ENCODE data around the gene MTMR11. TPM values are rescaled to one million over a fixed set of nuclear protein-coding genes. Genes with fewer than 3 reads are reported as not detected.

The MTMR11 gene
- total RNA-seq, 1 experiment from 2014 or later: 7.1 TPM

GRCh38 chr1:149967041-149967440 lies 30.4 kb upstream of the MTMR11 start (continued):
- TF ChIP-seq ZNF425 (CRISPR knock-in tag; conservative IDR thresholded peaks at IDR 0.05): no peak
- TF ChIP-seq MAX (CRISPR knock-in tag; IDR thresholded peaks at IDR 0.05): no peak
- TF ChIP-seq, protein P1, sequence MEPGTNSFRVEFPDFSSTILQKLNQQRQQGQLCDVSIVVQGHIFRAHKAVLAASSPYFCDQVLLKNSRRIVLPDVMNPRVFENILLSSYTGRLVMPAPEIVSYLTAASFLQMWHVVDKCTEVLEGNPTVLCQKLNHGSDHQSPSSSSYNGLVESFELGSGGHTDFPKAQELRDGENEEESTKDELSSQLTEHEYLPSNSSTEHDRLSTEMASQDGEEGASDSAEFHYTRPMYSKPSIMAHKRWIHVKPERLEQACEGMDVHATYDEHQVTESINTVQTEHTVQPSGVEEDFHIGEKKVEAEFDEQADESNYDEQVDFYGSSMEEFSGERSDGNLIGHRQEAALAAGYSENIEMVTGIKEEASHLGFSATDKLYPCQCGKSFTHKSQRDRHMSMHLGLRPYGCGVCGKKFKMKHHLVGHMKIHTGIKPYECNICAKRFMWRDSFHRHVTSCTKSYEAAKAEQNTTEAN (CRISPR knock-in tag; IDR thresholded peaks at IDR 0.05): no peak
- no peak for TF ChIP-seq SP1 (CRISPR knock-in tag; conservative IDR thresholded peaks at IDR 0.05)

GRCh38 chr1:149966405-149966804 lies 29.7 kb upstream of the MTMR11 start:
- Mint-ChIP-seq H3K4me1 (no peaks in the 10 kb centered on the region), H3K36me3 (peaks cover 46% of the 10 kb centered on the region), H3K27me3 (ENCODE audit: low read depth) (no peaks in the 10 kb centered on the region), H3K4me3 (no peak overlapping the region), H3K9me3 (no peaks in the 10 kb centered on the region), H3K27ac (no peak overlapping the region)
- DNase-seq (ENCODE audit: low spot score) (no peak), ATAC-seq (no peak)
- ChIA-PET POLR2A (no interaction called here), CTCF (interaction anchor here (1.9 kb wide), 1 partner anchor 221 kb away, joined by 6 read pairs; no protein-coding TSS in a partner anchor)
- TF ChIP-seq FOXP4 (CRISPR knock-in tag; IDR thresholded peaks at IDR 0.05): no peak
- no peak for TF ChIP-seq ZNF121 (CRISPR knock-in tag; IDR thresholded peaks at IDR 0.05)
- no peak for TF ChIP-seq ATF6 (CRISPR knock-in tag; IDR thresholded peaks at IDR 0.05)
- TF ChIP-seq ERG (CRISPR knock-in tag; IDR thresholded peaks at IDR 0.05): no peak
- TF ChIP-seq, protein P2, sequence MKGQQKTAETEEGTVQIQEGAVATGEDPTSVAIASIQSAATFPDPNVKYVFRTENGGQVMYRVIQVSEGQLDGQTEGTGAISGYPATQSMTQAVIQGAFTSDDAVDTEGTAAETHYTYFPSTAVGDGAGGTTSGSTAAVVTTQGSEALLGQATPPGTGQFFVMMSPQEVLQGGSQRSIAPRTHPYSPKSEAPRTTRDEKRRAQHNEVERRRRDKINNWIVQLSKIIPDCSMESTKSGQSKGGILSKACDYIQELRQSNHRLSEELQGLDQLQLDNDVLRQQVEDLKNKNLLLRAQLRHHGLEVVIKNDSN (CRISPR knock-in tag; IDR thresholded peaks at IDR 0.05): no peak
- no peak for TF ChIP-seq IRF1 (CRISPR knock-in tag; IDR thresholded peaks at IDR 0.05)
- no peak for TF ChIP-seq ZNF396 (CRISPR knock-in tag; IDR thresholded peaks at IDR 0.05; ENCODE audit: borderline replicate concordance)
- no peak for TF ChIP-seq SMAD4 (CRISPR knock-in tag; IDR thresholded peaks at IDR 0.05)
- TF ChIP-seq, protein P3, sequence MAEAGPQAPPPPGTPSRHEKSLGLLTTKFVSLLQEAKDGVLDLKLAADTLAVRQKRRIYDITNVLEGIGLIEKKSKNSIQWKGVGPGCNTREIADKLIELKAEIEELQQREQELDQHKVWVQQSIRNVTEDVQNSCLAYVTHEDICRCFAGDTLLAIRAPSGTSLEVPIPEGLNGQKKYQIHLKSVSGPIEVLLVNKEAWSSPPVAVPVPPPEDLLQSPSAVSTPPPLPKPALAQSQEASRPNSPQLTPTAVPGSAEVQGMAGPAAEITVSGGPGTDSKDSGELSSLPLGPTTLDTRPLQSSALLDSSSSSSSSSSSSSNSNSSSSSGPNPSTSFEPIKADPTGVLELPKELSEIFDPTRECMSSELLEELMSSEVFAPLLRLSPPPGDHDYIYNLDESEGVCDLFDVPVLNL (CRISPR knock-in tag; IDR thresholded peaks at IDR 0.05; ENCODE audit: borderline replicate concordance, low read depth): no peak
- no peak for TF ChIP-seq PRRX2 (CRISPR knock-in tag; IDR thresholded peaks at IDR 0.05)
- TF ChIP-seq, protein P4, sequence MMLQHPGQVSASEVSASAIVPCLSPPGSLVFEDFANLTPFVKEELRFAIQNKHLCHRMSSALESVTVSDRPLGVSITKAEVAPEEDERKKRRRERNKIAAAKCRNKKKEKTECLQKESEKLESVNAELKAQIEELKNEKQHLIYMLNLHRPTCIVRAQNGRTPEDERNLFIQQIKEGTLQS (CRISPR knock-in tag; conservative IDR thresholded peaks at IDR 0.05): no peak
